Measurements from ENCODE around the gene ETV6. TPM values are rescaled to one million over a fixed set of nuclear protein-coding genes. Genes with fewer than 3 reads are reported as not detected.

The ETV6 gene
- total and polyA plus RNA-seq, 2 of the 8 experiments (the other 6 are each of a cell fraction or from before 2014, with no cell fraction given): 5.5 to 23.9 TPM

- H3K4me2 ChIP-seq (ENCODE audit: insufficient read depth in 1 of 2, low read depth in 2 of 2, low read length in 2 of 2): 0 out of 4 replicates have a peak overlapping the region, but pooled peaks of 1 of the 2 experiments have one; percentile 4
- no peak overlapping the region for H2BK20ac ChIP-seq (ENCODE audit: low read length)
- DNase-seq (ENCODE audit: low read depth in 1 of 2, low spot score in 2 of 2): no peak
- H2BK120ac ChIP-seq (replicated peaks; ENCODE audit: low read depth, low read length): no peak overlapping the region
- H4K91ac ChIP-seq (replicated peaks; ENCODE audit: insufficient read length, low read length): no peak overlapping the region
- H3K4ac ChIP-seq (replicated peaks; ENCODE audit: insufficient read length, low read depth, low read length): no peak overlapping the region
- H4K8ac ChIP-seq (ENCODE audit: extremely low read depth, insufficient read depth, low read length): no peak overlapping the region
- ChIA-PET CTCF (ENCODE audit: partially characterized antibody) (no interaction called here), POLR2A (ENCODE audit: partially characterized antibody) (no interaction called here)
- H4K20me1 ChIP-seq (replicated peaks in 1 of 2; ENCODE audit: control insufficient read depth in 1 of 2, insufficient read depth in 2 of 2, low read length in 2 of 2): peaks cover 0 to 2% of the 10 kb centered on the region in 2 experiments
- WGBS, 2 experiments (ENCODE audit: extremely low coverage in 1 of 2, insufficient coverage in 1 of 2, insufficient read length in 1 of 2, insufficient replicate concordance in 2 of 2, low coverage in 1 of 2, low lambda C conversion rate in 2 of 2, missing lambda C conversion rate in 1 of 2): 93% methylated on average over 8 of the region's 8 CpGs; no CpG with 5 or more reads in 1 of the 2 experiments
- no peak overlapping the region for H3K23ac ChIP-seq (ENCODE audit: insufficient read length)
- H3K9me3 ChIP-seq (ENCODE audit: insufficient read depth in 2 of 2, low read depth in 1 of 2, low read length in 1 of 2): no peaks in the 10 kb centered on the region
- H3K36me3 ChIP-seq (ENCODE audit: control insufficient read depth in 2 of 4, insufficient read depth in 4 of 4, low read length in 3 of 4): no peaks in the 10 kb centered on the region
- H3K27ac ChIP-seq (ENCODE audit: low read depth, low read length): no peak overlapping the region
- no peak overlapping the region for H2BK5ac ChIP-seq (ENCODE audit: low read depth, low read length)
- no peak overlapping the region for H3K14ac ChIP-seq (ENCODE audit: insufficient read length)
- 0 out of 2 replicates have a peak overlapping the region, but pooled peaks have one; percentile 45 for H2BK12ac ChIP-seq (ENCODE audit: low read depth, low read length)
- no peak overlapping the region for H4K5ac ChIP-seq (ENCODE audit: insufficient read length, low read depth, low read length)
- H3K56ac ChIP-seq (replicated peaks; ENCODE audit: insufficient read length, low read depth, low read length): no peak overlapping the region
- no peaks in the 10 kb centered on the region for H3K27me3 ChIP-seq (replicated peaks in 1 of 4; ENCODE audit: control insufficient read depth in 3 of 4, extremely low read depth in 1 of 4, insufficient read depth in 3 of 4, low read length in 3 of 4)
- TF ChIP-seq TAF7 (optimal IDR thresholded peaks at IDR 0.05; ENCODE audit: borderline replicate concordance, low read depth, low read length) (no peak), TEAD4 (IDR thresholded peaks at IDR 0.05; ENCODE audit: low read depth, low read length) (peak; percentile 52; the same call in 1 of the 2 replicates)
- peaks cover 2% of the 10 kb centered on the region; the same call in 1 of the 2 replicates for H3K23me2 ChIP-seq (ENCODE audit: low read depth, low read length)
- H3K4me1 ChIP-seq (replicated peaks in 1 of 4; ENCODE audit: control insufficient read depth in 3 of 4, insufficient read depth in 4 of 4, low read length in 3 of 4): peaks cover 3 to 24% (median 14%) of the 10 kb centered on the region in 4 experiments; a peak in 6 of 7 replicates
- H3K79me2 ChIP-seq (ENCODE audit: control insufficient read depth in 1 of 2, insufficient read depth in 2 of 2, low read length in 2 of 2): peaks cover 0 to 73% of the 10 kb centered on the region in 2 experiments; a peak in 3 of 4 replicates
- no peak overlapping the region; a peak in 1 of 7 replicates for H3K9ac ChIP-seq (replicated peaks in 1 of 4; ENCODE audit: extremely low read depth in 1 of 4, low read depth in 3 of 4, low read length in 3 of 4)
- H2BK15ac ChIP-seq (ENCODE audit: low read length): no peak overlapping the region
- no peak for FAIRE-seq
- no peak overlapping the region for H2AK5ac ChIP-seq (ENCODE audit: low read depth, low read length)
- peaks cover 10% of the 10 kb centered on the region for H3K79me1 ChIP-seq (ENCODE audit: low read depth, low read length)
- H3K4me3 ChIP-seq (ENCODE audit: extremely low read depth in 1 of 4, insufficient read depth in 2 of 4, low read depth in 3 of 4, low read length in 4 of 4): no peak overlapping the region
- H2AFZ ChIP-seq (ENCODE audit: low read length): no peak overlapping the region
- no peak overlapping the region for H3K18ac ChIP-seq (ENCODE audit: extremely low read depth, low read length)
These were observed 12.1 kb downstream of the ETV6 start for GRCh38 chr12:11661491-11662089.

Data from H1 (cell line).